NOMO-1 (cell line): Measurements from ENCODE around the gene WNT7B.

ENCODE experiments used
- DNase-seq, 2 experiments: peaks; one replicate each; lab custom pipeline; 2025; ENCODE audit not compliant: unreplicated experiment in 2 of 2; lab: John Stamatoyannopoulos, UW

Gene WNT7B

GRCh38 chr22:45933506-45934167 lies 43.3 kb downstream of the WNT7B start:
- DNase-seq: no peak

DNA sequence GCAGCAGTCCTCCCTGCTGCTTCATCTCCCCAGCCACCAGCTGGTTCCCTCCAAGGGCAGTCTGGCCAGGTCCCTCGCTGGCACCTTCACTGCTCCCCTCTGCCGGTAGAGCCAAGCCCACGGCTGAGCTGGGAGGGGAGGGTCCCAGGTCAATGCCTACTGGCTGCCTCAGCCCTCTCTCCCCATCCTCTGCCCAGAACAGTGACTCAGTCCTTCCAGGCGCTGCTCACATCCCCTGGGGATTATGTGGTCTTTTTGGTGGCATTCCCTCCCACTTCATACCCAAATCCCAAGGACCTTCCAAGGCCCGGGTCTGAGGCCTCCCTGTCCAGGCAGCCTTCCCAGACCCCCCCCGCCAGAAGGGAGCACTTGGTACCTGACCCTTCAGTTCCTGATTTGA lies 44.9 kb downstream of the WNT7B start:
- no peak for DNase-seq

DNA sequence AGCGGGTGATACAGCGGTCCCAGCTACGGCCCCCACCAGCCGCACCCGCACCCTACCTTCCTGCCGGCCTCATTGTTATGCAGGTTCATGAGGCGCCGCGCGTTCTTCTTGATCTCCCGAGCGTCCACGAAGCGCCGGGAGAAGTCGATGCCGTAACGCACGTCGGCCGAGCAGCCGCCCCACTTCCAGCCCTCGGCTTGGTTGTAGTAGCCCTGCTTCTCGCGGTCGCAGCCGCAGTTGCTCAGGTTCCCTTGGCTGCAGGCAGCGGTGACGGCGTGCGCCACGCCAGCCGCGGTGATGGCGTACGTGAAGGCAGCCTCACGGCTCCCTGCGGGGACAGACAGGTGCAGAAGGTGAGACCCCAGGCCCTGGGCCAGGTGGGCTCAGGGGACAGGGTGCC lies 45.9 kb downstream of the WNT7B start:
- no peak for DNase-seq

- no peak for DNase-seq
Observed at GRCh38 chr22:45930324-45930723, 46.6 kb downstream of the WNT7B start.

GRCh38 chr22:45929649-45930048 lies 47.3 kb downstream of the WNT7B start:
- no peak for DNase-seq

DNA sequence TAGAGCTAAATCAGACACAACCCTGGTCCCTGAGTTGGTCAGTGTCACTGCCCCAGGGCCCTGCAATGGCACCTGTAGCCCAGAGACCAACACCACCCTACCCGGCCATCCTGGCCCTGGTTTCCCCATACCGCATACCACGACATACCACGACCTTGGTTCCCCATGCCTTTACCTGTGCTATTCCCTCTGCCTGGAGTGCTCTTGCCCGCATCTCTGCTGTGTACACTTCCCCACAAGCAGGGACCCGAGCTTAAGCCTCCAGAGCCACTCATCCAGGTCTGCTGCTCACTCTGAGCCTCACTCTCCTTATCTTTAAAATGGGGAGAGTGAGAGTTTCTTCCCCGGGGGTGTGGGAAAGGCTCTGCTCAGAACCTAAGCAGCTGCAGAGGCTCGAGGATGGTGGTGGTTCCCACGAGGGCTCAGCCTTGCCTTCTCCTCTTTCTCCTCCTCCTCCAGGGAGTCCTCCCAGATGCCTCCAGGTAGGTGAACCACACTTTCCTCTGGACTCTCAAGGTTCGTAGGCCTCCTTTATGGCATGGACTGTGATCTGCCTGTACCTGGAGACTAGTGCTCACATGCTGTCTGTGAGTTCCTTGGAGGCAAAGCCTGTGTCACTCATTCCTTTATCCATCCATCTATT lies 48.1 kb downstream of the WNT7B start:
- no peak for DNase-seq

DNA sequence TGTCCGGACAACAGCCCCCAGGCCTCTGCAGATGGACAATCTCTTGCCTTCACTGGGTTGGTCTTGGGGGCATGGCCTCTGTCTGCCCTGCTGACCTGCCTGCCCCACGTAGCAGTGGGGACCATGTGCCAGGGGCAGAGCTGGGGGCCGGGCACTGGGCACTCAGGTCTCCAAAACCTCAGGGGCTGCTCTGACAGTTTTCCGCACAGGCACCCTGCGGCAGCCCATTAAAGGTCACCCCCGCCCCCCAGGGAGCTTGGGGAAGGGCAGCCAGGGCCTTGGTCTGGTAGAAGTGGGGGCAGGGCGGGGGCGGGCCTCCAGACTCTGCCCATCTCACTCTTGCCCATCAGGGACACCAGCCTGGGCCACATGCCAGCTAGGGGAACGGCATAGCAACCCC lies 49.9 kb downstream of the WNT7B start:
- DNase-seq: no peak

DNA sequence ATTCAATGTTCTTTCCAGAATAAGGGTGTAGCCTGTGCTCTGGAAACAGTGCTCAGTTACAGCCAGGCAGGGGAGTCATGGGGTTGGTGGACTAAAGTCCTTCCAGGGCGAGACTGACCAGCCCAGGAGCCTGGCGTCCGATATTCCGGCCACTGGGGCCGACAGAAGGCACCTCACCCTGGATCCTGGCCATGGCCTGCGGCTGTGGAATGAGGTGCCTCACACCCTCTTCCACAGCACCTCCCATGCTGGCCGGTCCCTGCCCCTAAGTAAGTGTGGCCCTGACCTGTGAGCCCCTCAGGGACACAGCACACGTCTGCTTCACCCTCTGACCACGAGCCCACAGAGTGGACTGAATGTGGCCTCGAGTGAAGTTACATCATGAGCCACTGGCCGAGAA lies 50.5 kb downstream of the WNT7B start:
- no peak for DNase-seq

DNA sequence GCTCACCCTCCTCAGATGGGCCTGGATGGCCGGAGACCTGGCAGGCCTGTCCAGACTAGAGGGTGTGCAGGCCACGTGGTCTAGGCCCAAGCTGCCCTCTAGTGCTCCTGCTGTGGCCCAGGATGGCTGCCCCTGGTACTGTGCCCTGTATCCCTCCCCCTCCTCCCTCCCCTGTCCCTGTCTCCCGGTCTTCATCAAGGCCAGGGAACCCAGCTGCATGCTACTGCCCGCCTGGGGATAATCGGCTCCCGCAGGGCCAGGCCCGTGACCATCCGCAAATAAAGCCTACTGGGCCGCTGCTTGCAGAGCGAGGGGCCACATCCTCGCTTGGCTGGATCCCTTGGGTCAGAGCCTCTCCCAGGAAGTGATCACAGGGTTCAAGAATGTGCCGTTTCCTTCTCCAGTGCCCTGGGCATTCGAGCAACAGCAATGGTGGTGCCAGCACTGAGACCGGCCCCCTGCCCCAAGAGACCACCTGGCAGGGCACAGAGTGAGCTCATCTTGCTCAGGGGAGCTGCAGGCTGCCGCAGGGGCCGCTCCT lies 51.1 kb downstream of the WNT7B start:
- DNase-seq: no peak

DNA sequence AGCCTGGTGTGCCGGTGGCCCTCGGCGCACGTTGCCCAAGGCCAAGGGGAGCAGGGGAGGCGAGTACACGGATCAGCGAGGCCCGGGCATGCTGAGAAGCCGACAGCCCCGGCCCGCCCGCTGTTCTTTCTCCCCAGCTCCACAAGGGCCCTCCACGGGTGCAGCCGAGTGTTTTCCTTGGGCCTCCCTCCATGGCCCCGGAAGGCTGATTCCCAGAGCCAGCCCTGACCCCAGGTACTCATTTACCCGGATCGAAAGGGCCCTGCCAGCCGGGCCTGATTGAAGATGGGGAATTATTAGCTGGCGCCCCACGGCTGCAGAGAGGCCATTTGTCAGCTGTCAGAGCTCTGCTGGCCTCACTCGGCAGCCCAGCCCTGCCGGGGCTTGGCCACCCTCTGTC lies 53.1 kb downstream of the WNT7B start:
- no peak for DNase-seq

- no peak for DNase-seq
Observed at GRCh38 chr22:45923212-45923611, 53.8 kb downstream of the WNT7B start.

DNA sequence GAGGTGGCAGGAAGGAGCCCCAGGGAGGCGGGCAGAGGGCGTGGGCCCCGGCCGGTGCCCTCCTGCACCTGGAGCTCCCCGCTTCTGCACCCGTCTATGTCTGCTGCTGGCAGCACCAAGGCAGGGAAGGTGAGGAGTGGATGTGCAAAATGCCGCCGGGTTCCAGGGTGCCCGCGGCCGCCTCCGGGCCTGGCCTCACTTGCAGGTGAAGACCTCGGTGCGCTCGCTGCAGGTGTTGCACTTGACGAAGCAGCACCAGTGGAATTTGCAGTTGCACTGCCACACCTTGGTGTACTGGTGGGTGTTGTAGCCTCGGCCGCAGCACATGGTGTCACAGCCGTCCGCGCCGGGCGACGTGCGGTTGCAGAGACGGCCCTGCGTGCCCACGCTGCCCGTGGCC lies 54.3 kb downstream of the WNT7B start:
- no peak for DNase-seq

DNA sequence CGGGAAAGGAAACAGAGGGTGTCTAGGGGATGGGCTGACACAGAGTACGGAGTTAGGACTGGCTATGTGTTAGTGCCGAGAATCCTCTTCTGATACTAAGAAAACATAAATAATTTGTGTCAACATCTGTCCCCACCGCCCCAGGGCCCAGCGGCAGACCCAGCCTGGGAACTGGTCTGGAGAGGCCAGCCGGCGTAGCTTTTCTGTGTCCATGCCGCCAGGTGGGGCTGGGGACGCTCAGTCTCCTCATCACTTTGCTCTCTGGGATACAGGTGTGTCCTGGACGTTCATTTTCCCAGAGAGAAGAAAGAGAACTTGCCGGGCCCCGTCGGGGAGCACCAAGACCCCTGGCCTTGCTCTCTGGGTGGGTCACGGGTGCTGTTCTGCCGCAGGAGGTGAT lies 54.7 kb downstream of the WNT7B start:
- DNase-seq: no peak

- DNase-seq: no peak
Observed at GRCh38 chr22:45919504-45920286, 57.3 kb downstream of the WNT7B start.

DNA sequence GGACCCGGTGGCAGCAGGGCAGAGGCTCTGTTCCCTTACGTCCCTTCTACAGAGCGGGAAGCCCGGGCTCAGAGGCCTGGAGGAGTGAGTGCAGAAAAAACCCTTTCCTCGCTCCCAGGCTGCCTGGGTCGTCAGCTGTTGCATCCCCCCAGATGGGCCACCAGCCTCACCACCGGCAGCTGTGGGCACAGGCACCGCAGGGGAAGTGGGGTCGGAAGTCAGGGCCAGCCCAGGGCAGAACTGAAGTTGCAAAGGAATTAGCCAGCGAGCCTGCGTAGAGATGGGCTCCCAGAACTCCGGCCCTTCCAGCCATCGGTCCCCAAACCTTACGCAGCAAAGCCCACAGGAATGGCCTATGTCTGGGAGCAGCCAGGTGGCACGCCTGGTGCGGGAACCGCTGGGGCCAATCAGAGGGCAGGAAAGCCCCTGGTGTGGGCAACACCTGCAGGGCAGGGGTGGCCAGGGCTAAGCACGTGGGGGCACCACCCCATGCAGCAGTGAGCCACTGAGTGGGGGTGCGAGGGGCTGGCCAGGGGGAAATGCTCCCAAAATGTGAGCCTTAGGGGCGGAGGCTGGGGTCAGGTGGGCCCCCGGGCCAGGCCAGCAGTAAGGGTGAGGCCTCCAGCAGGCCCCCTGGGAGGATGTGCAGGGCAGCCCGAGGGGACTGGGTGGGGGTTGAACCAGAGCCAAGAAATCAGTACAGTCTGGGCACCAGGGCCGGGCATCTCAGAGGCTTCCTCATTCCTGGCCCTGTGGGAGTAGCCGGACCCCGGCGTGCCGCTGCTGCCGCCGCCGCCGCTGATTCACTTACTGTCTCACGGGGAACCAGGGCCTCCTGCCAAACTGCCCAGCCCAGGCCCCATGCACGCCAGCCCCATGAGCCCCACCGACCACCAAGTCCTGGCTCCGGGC lies 58.2 kb downstream of the WNT7B start:
- DNase-seq: no peak

GRCh38 chr22:45917700-45918458 lies 59.1 kb downstream of the WNT7B start:
- no peak for DNase-seq

DNA sequence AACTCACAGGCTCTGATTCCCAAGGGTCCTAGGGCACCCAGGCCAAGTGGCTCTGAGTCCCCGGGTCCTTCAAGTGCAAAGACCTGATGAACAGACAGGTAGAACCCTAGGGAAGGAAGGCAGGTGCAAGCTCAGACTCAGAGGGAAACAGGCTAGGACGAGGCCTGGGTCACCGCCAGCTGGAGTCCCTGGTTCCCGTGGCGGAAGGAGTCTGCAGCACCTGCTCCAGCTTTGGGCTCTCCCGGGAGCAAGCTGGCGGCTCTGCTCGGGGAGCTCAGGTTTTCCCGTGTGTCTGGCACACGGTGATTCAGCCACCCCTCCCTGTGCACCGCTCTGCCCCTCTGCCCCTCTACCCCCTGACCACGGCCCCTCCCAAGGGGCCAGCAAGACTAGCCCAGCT lies 59.8 kb downstream of the WNT7B start:
- DNase-seq: no peak

- DNase-seq: no peak
Observed at GRCh38 chr22:45916515-45916914, 60.4 kb downstream of the WNT7B start.

DNA sequence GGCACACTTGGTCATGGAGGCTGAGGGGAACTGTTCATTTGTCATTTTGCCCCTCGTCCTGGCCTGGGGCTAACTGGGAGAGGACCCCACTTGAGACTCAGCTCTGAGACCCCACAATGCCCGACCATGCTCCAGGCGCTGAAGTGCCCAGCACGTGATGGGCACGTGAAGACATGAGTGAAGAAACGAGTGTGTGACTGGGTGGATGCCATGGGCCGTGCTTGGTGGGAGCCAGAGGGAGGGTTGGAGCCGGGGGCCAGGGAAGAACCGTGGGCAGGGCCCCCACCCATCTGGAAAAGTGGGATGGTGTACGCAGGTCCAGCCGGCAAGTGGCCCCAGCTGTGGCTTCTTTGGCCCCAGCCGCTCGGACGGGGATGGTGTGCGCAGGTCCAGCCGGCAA lies 61.1 kb downstream of the WNT7B start:
- no peak for DNase-seq

- DNase-seq: no peak
Observed at GRCh38 chr22:45915151-45915550, 61.8 kb downstream of the WNT7B start.
